NT2/D1 (cell line): ENCODE measurements around the gene TDRKH.

Source experiments
- YY1 ChIP-seq: IDR thresholded peaks from 2 replicates; pipeline ENCODE4 v1.6.1; 2011; ENCODE audit not compliant: insufficient read length, insufficient read depth
- ZNF274 ChIP-seq: IDR thresholded peaks from 2 replicates; pipeline ENCODE4 v1.6.1; 2011; ENCODE audit warnings: mild to moderate bottlenecking, low read depth, low read length

- no peak for TF ChIP-seq ZNF274
- TF ChIP-seq YY1: no peak
Measured at GRCh38 chr1:151809290-151809984, 19.1 kb upstream of the TDRKH start.
